HT1080 (cell line): ENCODE measurements around the gene AFAP1L1. TPM values are rescaled to one million over a fixed set of nuclear protein-coding genes. Genes with fewer than 3 reads are reported as not detected.
"Not testable (repeated sequence)": the region's sequence is repeated elsewhere in the genome, so short reads cannot be mapped to it uniquely, and the experiment has no call there.

Source experiments
- DNase-seq: peaks from one replicate; pipeline ENCODE4 v3.0.0-alpha.2; 2015; ENCODE audit warnings: low read depth
- total RNA-seq: library from RNA; depleted of rRNA; stranded (reverse); fragments of >200 nt; shearing (Covaris generic); gene quantifications from 2 replicates; pipeline ENCODE4 v1.2.3, GENCODE V29; 2014; rRNA removed

The AFAP1L1 gene
- total RNA-seq, 1 experiment from 2014 or later = 0.98 TPM

- DNase-seq = no peak
Observed at GRCh38 chr5:149387081-149387631, 115.5 kb downstream of the AFAP1L1 start.

- no peak for DNase-seq
Observed at GRCh38 chr5:149387982-149388381, 116.3 kb downstream of the AFAP1L1 start.

GRCh38 chr5:149388498-149389190, 117.0 kb downstream of the AFAP1L1 start:
- DNase-seq = no peak

- no peak for DNase-seq
Observed at GRCh38 chr5:149389552-149390495, 118.2 kb downstream of the AFAP1L1 start.

GRCh38 chr5:149391076-149391475, 119.4 kb downstream of the AFAP1L1 start:
- DNase-seq = not testable (repeated sequence)

Other genes starting within 250 kb of the AFAP1L1 start
- 22.1 and 24.0 TPM in 2 replicates for gene SH3TC2, start 208.8 kb upstream of the AFAP1L1 start, total RNA-seq
- gene ABLIM3, start 130.4 kb upstream of the AFAP1L1 start, total RNA-seq = 23.4 and 30.4 TPM in 2 replicates
- gene GRPEL2, start 73.6 kb downstream of the AFAP1L1 start, total RNA-seq = 24.4 and 28.0 TPM in 2 replicates
- gene PCYOX1L, start 86.2 kb downstream of the AFAP1L1 start, total RNA-seq = 4.8 and 4.9 TPM in 2 replicates
- gene IL17B, start 107.4 kb downstream of the AFAP1L1 start, total RNA-seq = not detected in 2 replicates